ENCODE data around the gene DGKB. TPM values are rescaled to one million over a fixed set of nuclear protein-coding genes. Genes with fewer than 3 reads are reported as not detected.

DGKB gene
- total RNA-seq, 1 donor from 2014 or later, result 3.4 TPM

DNA sequence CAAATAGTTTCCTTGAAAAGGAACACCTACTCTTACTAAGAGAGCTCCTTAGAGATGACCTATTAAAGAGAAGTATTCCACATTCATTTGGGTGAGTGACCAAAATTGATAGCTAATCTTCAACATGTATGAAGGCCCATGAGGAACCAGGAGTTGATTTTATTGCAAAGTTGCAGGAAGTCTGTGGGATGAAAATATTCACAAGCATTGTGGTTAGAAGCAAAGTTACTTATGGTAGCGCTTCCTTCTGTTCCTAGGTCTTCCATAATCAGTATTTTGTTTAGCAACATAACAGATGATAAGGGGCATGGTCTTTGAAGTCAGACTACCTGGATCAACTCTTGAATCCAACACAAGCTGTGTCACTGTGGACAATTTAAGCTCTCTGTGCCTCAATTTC is 164.5 kb downstream of the DGKB start:
- Mint-ChIP-seq H3K36me3 (no peaks in the 10 kb centered on the region), H3K27ac (no peak overlapping the region), H3K4me1 (ENCODE audit: unreplicated experiment) (no peaks in the 10 kb centered on the region), H3K9me3 (no peaks in the 10 kb centered on the region), H3K27me3 (no peaks in the 10 kb centered on the region), H3K4me3 (no peak overlapping the region)
- TF ChIP-seq, protein P1, sequence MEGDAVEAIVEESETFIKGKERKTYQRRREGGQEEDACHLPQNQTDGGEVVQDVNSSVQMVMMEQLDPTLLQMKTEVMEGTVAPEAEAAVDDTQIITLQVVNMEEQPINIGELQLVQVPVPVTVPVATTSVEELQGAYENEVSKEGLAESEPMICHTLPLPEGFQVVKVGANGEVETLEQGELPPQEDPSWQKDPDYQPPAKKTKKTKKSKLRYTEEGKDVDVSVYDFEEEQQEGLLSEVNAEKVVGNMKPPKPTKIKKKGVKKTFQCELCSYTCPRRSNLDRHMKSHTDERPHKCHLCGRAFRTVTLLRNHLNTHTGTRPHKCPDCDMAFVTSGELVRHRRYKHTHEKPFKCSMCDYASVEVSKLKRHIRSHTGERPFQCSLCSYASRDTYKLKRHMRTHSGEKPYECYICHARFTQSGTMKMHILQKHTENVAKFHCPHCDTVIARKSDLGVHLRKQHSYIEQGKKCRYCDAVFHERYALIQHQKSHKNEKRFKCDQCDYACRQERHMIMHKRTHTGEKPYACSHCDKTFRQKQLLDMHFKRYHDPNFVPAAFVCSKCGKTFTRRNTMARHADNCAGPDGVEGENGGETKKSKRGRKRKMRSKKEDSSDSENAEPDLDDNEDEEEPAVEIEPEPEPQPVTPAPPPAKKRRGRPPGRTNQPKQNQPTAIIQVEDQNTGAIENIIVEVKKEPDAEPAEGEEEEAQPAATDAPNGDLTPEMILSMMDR (conservative IDR thresholded peaks at IDR 0.05), result no peak
- no peak for DNase-seq (ENCODE audit: extremely low spot score, unreplicated experiment)

DNA sequence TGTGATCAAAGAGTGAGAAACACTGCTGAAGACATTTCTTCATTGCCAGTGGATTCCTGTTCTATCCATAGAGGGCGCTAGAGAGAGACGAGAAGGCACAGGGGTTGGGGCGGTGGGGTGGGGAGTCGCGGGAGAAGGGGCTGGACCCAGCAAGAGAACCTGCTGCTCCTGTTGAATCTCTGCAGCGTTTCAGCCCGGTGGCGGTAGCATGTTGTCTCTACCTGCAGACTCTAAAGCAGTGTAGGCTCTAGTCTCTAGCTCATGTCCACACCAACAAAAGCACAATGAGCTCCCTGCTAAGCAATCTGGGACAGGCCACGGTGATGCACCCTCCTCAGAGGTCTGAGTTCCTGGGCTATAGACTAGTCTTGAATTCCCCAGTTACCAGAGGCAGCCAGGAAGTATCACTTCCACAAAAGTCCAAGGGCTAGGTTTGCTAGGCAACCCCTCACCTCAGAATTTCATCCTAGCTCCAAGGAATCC is 167.7 kb downstream of the DGKB start:
- TF ChIP-seq, protein P1 (conservative IDR thresholded peaks at IDR 0.05), result peak; percentile 52
- H3K9me3 Mint-ChIP-seq, result no peaks in the 10 kb centered on the region
- H3K27me3 Mint-ChIP-seq, result no peaks in the 10 kb centered on the region
- no peaks in the 10 kb centered on the region for H3K36me3 Mint-ChIP-seq
- no peak overlapping the region for H3K4me3 Mint-ChIP-seq
- DNase-seq (ENCODE audit: extremely low spot score, unreplicated experiment), result no peak
- no peaks in the 10 kb centered on the region for H3K4me1 Mint-ChIP-seq (ENCODE audit: unreplicated experiment)
- H3K27ac Mint-ChIP-seq, result no peak overlapping the region

DNA sequence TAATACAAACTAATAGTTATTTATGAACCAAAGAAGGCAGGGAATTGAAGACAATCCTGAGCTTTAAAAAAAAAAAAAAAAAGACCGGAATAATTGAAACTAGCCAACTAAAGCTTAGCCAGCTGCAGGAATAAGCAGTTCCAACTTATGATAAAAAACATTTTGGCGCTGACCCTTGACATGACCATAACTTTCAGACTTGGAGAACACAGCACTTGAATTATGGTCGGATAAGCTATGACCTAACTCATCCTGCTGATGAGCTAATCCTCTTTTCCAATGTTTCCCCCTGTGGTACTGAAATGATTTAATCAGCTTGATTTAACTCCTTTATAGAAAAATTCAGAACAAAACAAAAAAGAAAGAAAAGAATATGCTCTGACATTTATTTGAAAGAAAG is 181.8 kb downstream of the DGKB start:
- no peak for DNase-seq (ENCODE audit: extremely low spot score, unreplicated experiment)
- Mint-ChIP-seq H3K4me3 (no peak overlapping the region), H3K27me3 (no peaks in the 10 kb centered on the region), H3K36me3 (no peaks in the 10 kb centered on the region), H3K4me1 (ENCODE audit: unreplicated experiment) (no peaks in the 10 kb centered on the region), H3K9me3 (no peaks in the 10 kb centered on the region), H3K27ac (no peak overlapping the region)
- TF ChIP-seq, protein P1 (conservative IDR thresholded peaks at IDR 0.05), result no peak

DNA sequence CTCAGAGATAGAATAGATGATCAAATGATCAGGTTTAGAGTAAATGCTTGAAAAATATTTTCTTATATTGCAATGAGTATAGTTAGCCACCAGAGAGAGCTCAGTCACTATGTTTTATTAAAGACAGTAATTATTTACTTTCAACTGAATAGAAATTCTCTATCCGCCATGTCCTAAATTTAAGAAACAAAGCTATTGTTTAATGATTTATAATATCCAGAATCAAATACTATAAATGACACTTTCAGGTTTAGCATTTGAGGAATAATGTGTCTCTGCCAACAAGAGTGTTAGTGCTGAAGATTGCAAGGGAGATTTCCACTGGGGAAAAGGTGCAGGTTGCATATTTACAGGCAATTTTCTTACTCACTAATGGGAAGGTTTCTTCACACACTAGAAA is 184.7 kb downstream of the DGKB start:
- no peak for DNase-seq (ENCODE audit: extremely low spot score, unreplicated experiment)
- Mint-ChIP-seq H3K9me3 (no peaks in the 10 kb centered on the region), H3K4me1 (ENCODE audit: unreplicated experiment) (peaks cover 4% of the 10 kb centered on the region), H3K36me3 (no peaks in the 10 kb centered on the region), H3K27ac (no peak overlapping the region), H3K4me3 (no peak overlapping the region), H3K27me3 (no peaks in the 10 kb centered on the region)
- TF ChIP-seq, protein P1 (conservative IDR thresholded peaks at IDR 0.05), result peak; percentile 82

DNA sequence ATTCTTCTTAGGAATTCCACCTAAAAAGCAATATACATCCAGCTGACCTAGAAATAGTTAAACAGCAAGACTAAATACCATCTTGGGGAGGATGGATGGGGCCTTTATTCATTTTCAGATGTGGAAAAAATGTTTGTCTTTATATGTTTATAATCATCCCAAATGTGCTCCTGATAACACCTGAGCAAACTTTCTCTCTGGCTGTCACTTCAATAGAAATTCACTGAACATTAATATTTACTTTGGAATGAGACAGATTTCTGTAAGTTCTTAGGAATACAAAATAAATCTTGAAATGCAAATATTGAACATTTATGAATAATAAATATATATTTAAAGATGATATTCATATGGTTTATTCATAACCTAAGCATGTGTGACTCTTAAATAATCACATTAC is 185.4 kb downstream of the DGKB start:
- Mint-ChIP-seq H3K4me1 (ENCODE audit: unreplicated experiment) (peaks cover 4% of the 10 kb centered on the region), H3K27me3 (no peaks in the 10 kb centered on the region), H3K27ac (no peak overlapping the region), H3K36me3 (no peaks in the 10 kb centered on the region), H3K9me3 (no peaks in the 10 kb centered on the region), H3K4me3 (no peak overlapping the region)
- DNase-seq (ENCODE audit: extremely low spot score, unreplicated experiment), result no peak
- TF ChIP-seq, protein P1 (conservative IDR thresholded peaks at IDR 0.05), result no peak

Measured in type B pancreatic cell (in vitro differentiated cells).